Small intestine (tissue), 7 donors: ENCODE measurements around the gene TMEM117. TPM values are rescaled to one million over a fixed set of nuclear protein-coding genes. Genes with fewer than 3 reads are reported as not detected.
"Not testable (repeated sequence)": the region's sequence is repeated elsewhere in the genome, so short reads cannot be mapped to it uniquely, and the experiment has no call there.

ENCODE experiments used
- DNase-seq, 2 donors: peaks; one replicate each; pipeline versions ENCODE4 v3.0.0 to v3.0.0-alpha.2; 2013
- FAIRE-seq: peaks from 2 replicates; lab custom pipeline; 2012; peaks lifted over from hg19 to GRCh38; lab: Jason Lieb, UNC
- H3K27ac ChIP-seq, 3 donors: one replicate each; pipeline ENCODE4 v1.5.1; 2013; ENCODE audit warnings: low read length in 2 of 3, mild to moderate bottlenecking in 2 of 3, control low read depth in 1 of 3, inconsistent platforms in 1 of 3, low read depth in 1 of 3, moderate library complexity in 1 of 3
- H3K27me3 ChIP-seq, 3 donors: one replicate each; pipeline ENCODE4 v1.6.1; 2013; ENCODE audit warnings: low read length in 3 of 3, inconsistent platforms in 1 of 3; ENCODE audit not compliant: control insufficient read depth in 3 of 3, insufficient read depth in 3 of 3
- H3K36me3 ChIP-seq, 3 donors: one replicate each; pipeline ENCODE4 v1.6.1; 2013; ENCODE audit warnings: low read length in 3 of 3, inconsistent platforms in 1 of 3, low read depth in 1 of 3, mild to moderate bottlenecking in 1 of 3, moderate library complexity in 1 of 3; ENCODE audit not compliant: control insufficient read depth in 3 of 3, insufficient read depth in 2 of 3
- H3K4me1 ChIP-seq, 3 donors: one replicate each; pipeline ENCODE4 v1.6.1; 2013; ENCODE audit warnings: low read length in 2 of 3, inconsistent platforms in 1 of 3, low read depth in 1 of 3, mild to moderate bottlenecking in 1 of 3, moderate library complexity in 1 of 3; ENCODE audit not compliant: control insufficient read depth in 3 of 3, insufficient read depth in 2 of 3
- H3K4me3 ChIP-seq, 3 donors: one replicate each; pipeline ENCODE4 v1.5.1; 2013; ENCODE audit warnings: low read length in 3 of 3, control low read depth in 1 of 3, inconsistent platforms in 1 of 3, low read depth in 1 of 3, mild to moderate bottlenecking in 1 of 3, moderate library complexity in 1 of 3
- H3K9me3 ChIP-seq, 2 donors: one replicate each; pipeline ENCODE4 v1.6.1; 2013; ENCODE audit warnings: low read depth in 1 of 2, low read length in 1 of 2; ENCODE audit not compliant: control insufficient read depth in 2 of 2, insufficient read depth in 1 of 2
- WGBS, 3 donors: extraction: QIAGEN DNeasy Blood & Tissue Kit; methylation state at CpG; one replicate each; pipeline ENCODE4 v1.1.7; 2013; 5-methylcytosine and 5-hydroxymethylcytosine counted together
- polyA plus RNA-seq, 4 donors: library from polyadenylated mRNA; stranded (reverse) in 3 of 4; unstranded in 1 of 4; fragments of 200-250 nt in 3 of 4; fragments of 120-200 nt in 1 of 4; gene quantifications; one replicate each; pipeline versions ENCODE4 v1.2.1 to v1.2.3, GENCODE V29; 2013
- donor health status: healthy with polysubstance abuse.
- donor health status: control.
- donor health status: control.
- donor health status: Bipolar disorder and iron deficiency.
- donor health status: healthy.

Gene TMEM117
- polyA plus RNA-seq, 4 donors: 6.3 to 14.3 (median 13.8) TPM

DNA sequence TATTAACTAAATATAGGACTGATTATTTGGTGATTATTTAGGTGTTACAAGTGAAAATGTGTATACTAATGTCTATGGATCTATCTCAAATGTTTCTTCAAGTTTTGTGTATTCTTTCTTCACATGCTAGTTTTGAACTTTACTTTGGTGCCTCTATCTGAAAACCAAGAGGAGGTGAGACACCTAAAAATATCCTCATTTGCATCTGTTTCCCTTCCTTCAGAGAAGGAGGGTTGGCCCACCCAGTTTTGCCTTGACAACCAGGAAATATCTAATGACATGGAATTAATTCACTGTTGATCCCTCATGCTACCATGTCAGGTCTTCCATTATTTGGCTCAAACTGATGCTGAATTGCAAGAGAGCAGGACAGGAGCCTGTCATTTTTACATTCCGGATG, 539.8 kb downstream of the TMEM117 start:
- H3K27me3 ChIP-seq: no peaks in the 10 kb centered on the region
- H3K27ac ChIP-seq: no peak overlapping the region
- FAIRE-seq (no peak), DNase-seq (no peak)
- no peaks in the 10 kb centered on the region for H3K4me1 ChIP-seq
- WGBS, 3 donors: 97 to 100% (median 98%) methylated on average over 1 of the region's 1 CpG
- H3K36me3 ChIP-seq: peaks cover 0 to 2% (median 0%) of the 10 kb centered on the region in 3 donors
- H3K4me3 ChIP-seq: no peak overlapping the region
- no peaks in the 10 kb centered on the region for H3K9me3 ChIP-seq

DNA sequence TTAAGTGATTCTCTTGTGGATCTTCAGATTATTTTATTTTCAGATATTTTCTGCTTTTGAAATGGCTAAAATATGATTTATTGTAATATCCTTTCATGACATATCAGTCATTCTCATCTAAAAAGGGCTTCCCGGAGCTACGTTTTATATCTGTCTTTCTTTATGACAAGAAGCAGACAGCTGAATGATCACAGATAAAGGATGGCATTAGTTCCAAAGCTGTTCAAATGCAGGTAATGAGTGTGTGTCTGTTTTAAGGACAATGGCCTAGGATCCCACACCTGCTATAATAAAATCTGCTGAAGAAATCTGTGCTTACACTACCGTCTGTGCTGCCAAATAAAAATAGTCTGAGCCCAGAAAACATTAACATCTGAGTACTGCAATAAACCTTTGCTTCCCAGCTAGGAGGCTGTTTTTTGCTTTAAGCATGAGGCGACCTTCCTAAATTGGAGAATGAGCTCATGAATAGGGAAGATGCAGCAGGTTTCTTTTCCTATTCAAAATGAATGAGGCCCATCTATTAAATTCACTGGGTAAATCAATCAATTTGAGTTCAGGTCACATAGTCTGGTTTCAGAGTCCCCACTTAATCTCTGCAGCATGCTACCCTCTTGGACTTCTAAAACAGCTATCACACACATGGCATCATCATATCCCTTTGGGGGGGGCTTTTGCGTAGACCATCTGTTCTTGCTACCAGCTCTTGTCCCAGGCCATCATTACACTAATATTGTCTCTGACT, 541.7 kb downstream of the TMEM117 start:
- Histone ChIP-seq H3K4me1 (no peaks in the 10 kb centered on the region), H3K27me3 (no peaks in the 10 kb centered on the region), H3K4me3 (no peak overlapping the region), H3K9me3 (no peaks in the 10 kb centered on the region), H3K36me3 (peaks cover 0 to 2% (median 2%) of the 10 kb centered on the region in 3 donors), H3K27ac (no peak overlapping the region)
- FAIRE-seq (no peak), DNase-seq (no peak)
- 85 to 89% (median 87%) methylated on average over 5 of the region's 5 CpGs for WGBS, 3 donors

DNA sequence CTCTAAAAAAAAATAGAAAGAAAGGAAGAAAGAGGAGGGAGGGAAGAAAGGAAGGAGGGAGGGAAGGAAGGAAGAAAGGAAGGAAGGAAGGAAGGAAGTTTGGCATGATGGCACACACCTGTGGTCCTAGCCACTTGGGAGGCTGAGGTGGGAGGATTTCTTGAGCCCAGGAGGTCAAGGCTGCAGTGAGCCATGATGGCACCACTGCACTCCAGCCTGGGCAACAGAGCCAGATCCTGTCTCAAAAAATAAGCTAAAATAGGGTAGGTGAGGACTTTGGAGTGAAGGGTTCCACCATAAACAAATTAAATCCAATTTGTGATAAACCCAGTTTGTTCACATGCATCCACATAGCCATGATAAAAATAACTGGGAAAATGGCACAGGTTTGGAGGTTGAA, 543.2 kb downstream of the TMEM117 start:
- H3K27ac ChIP-seq, H3K9me3 ChIP-seq, H3K4me1 ChIP-seq, H3K4me3 ChIP-seq, DNase-seq, H3K27me3 ChIP-seq, FAIRE-seq, H3K36me3 ChIP-seq: not testable (repeated sequence)

DNA sequence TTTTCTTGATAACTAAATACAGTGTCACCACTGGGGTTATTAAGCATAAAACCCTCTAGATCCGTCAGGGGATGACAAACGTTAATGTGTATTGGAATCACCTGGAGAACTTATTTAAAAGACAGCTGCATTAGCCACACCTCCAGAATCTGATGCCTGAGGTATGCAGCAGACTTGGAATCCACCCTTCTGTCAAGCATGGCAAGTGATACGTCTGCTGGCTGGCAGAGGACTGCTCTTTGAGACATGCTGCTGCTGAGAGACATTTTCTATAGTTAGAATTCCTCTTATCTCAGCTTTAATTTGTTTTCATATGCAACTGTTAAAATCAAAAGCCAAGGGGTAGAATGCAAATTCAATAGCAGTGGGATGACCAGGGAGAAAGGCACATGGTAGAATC, 544.0 kb downstream of the TMEM117 start:
- WGBS, 3 donors: 70 to 78% (median 71%) methylated on average over 3 of the region's 3 CpGs
- no peaks in the 10 kb centered on the region for H3K4me1 ChIP-seq
- no peaks in the 10 kb centered on the region for H3K27me3 ChIP-seq
- H3K36me3 ChIP-seq: peaks cover 0 to 2% (median 2%) of the 10 kb centered on the region in 3 donors
- H3K9me3 ChIP-seq: no peaks in the 10 kb centered on the region
- DNase-seq: no peak
- H3K27ac ChIP-seq: no peak overlapping the region
- H3K4me3 ChIP-seq: no peak overlapping the region
- no peak for FAIRE-seq

DNA sequence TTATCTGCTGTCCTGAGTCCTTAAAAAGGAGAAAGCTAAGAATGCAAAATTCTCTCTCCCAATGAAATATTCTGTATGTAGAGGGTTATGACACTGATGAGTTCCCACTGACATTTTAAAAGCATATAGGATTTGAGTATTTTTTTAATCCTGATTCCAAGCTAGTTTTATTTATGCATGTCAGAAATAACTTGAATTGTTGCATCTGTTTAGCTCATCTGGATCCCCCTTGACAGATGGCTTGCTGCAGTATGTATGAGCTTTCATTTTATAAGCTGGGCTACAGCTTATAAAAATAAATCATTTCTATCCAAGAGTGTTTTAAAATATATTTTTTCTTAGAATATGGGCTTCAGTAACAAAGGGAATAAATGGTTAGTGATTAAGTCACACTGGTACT, 545.0 kb downstream of the TMEM117 start:
- Histone ChIP-seq H3K9me3 (no peaks in the 10 kb centered on the region), H3K27me3 (no peaks in the 10 kb centered on the region), H3K4me1 (no peaks in the 10 kb centered on the region), H3K27ac (no peak overlapping the region), H3K36me3 (peaks cover 0 to 2% (median 2%) of the 10 kb centered on the region in 3 donors), H3K4me3 (no peak overlapping the region)
- FAIRE-seq (no peak), DNase-seq (no peak)

DNA sequence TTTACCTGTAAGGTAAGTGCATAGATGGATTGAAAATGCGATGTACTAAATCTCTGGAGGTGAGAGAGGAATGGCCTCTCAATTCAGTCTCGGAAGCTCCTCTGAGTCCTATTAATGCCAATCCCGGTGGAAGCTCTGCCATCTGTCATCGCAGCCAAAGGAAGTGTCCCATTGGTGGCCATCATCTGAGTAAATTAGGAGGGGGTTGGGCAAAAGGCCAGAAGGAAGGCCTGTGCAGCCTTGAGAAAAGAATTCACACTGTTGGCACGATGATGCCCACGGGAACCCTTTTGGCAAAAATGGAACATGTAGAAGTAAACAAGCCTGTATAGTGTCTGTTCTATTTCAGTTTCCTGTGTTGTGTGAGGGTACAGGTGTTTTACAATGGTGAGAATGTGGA, 545.5 kb downstream of the TMEM117 start:
- Histone ChIP-seq H3K4me3 (no peak overlapping the region), H3K27ac (no peak overlapping the region), H3K9me3 (no peaks in the 10 kb centered on the region), H3K36me3 (peaks cover 0 to 2% (median 2%) of the 10 kb centered on the region in 3 donors), H3K27me3 (no peaks in the 10 kb centered on the region), H3K4me1 (no peaks in the 10 kb centered on the region)
- no peak for DNase-seq
- WGBS, 3 donors: 83 to 94% (median 93%) methylated on average over 6 of the region's 6 CpGs
- FAIRE-seq: no peak

DNA sequence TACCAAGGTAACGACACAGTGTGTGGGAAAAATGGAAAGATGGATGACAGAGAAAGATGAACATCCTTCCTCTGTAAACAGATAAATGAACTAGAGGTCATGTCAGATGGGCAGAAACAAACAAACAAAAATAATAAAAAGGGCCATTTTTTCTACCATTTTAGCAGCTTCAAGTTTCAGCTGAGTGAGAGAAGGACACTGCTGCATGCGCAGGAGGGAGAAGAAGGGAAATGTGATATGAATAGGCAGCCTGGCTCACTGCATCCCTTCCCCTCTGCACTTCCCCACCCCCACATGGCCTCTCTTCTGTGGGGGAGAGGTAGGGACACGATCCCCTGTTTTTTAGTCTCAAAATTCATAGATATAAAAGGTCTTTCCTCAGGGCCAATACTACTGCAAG, 548.3 kb downstream of the TMEM117 start:
- DNase-seq: no peak
- H3K4me3 ChIP-seq: no peak overlapping the region
- no peak for FAIRE-seq
- 70 to 82% (median 75%) methylated on average over 3 of the region's 3 CpGs for WGBS, 3 donors
- no peaks in the 10 kb centered on the region for H3K27me3 ChIP-seq
- peaks cover 0 to 2% (median 0%) of the 10 kb centered on the region in 3 donors for H3K36me3 ChIP-seq
- H3K4me1 ChIP-seq: no peaks in the 10 kb centered on the region
- H3K27ac ChIP-seq: no peak overlapping the region
- H3K9me3 ChIP-seq: no peaks in the 10 kb centered on the region

DNA sequence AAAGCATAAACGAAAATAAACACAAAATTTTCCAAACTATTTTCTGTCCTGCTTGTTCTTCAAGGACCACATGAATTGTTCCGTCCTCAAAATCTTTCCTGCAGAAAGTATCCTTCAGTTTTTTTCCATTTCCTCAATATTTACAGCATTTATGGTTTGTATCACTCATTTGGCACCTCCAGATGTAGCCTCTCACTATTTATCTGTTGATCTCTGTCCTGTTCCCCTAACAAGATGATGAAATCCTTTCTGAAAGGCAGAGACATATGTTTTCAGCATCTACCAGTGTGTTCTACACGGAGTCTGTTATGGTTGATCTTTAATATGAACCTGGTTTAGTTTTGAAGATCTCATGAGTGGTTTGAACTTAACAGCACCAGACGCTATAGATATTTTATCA, 550.1 kb downstream of the TMEM117 start:
- no peak for FAIRE-seq
- H3K4me3 ChIP-seq: no peak overlapping the region
- peaks cover 0 to 2% (median 0%) of the 10 kb centered on the region in 3 donors for H3K36me3 ChIP-seq
- H3K27me3 ChIP-seq: no peaks in the 10 kb centered on the region
- no peak for DNase-seq
- H3K27ac ChIP-seq: no peak overlapping the region
- H3K9me3 ChIP-seq: no peaks in the 10 kb centered on the region
- WGBS, 3 donors: 66 to 89% (median 80%) methylated on average over 4 of the region's 4 CpGs
- no peaks in the 10 kb centered on the region for H3K4me1 ChIP-seq

DNA sequence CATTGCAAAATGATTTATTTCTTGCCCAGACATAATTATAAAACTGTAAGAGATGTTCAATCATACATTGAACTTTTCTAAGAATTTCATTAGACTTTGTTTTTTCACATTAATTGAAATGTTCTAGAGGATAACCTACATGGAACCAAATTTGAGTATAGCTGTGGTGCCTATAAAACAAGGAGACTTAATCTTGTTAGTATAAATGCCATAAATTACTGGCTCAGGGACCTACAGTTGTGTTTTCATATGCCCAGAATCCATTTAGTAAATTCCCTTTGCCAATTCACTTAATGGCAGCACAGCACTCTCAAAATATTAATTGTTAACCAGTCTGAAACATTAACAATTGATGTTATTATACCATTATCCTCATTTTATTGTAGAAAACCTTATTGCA, 551.7 kb downstream of the TMEM117 start:
- Histone ChIP-seq H3K4me3 (no peak overlapping the region), H3K4me1 (no peaks in the 10 kb centered on the region), H3K9me3 (no peaks in the 10 kb centered on the region), H3K27me3 (no peaks in the 10 kb centered on the region), H3K27ac (no peak overlapping the region), H3K36me3 (no peaks in the 10 kb centered on the region)
- FAIRE-seq (no peak), DNase-seq (no peak)
